ENCODE results near the gene GDPGP1.

DNA sequence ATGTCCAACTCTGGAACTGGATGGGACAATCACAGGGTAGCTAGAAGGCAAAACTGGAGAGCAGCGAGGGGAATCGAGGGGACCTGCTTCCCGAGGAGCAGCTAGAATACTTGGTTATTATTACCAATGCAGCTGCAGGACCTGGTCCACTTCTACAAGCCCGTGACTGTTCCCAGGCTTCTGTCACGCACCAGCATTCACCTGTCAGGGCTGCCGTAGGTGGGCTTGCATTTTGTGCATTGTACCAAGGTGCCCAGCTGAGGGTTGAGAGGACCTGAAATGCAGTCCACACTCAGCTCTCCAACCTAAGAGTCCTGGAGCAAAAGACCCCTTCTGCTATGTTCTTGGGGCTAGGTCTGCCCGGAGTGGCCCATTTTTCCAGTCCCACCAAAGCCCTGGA lies 30.5 kb upstream of the GDPGP1 start:
- TF ChIP-seq, protein P1, sequence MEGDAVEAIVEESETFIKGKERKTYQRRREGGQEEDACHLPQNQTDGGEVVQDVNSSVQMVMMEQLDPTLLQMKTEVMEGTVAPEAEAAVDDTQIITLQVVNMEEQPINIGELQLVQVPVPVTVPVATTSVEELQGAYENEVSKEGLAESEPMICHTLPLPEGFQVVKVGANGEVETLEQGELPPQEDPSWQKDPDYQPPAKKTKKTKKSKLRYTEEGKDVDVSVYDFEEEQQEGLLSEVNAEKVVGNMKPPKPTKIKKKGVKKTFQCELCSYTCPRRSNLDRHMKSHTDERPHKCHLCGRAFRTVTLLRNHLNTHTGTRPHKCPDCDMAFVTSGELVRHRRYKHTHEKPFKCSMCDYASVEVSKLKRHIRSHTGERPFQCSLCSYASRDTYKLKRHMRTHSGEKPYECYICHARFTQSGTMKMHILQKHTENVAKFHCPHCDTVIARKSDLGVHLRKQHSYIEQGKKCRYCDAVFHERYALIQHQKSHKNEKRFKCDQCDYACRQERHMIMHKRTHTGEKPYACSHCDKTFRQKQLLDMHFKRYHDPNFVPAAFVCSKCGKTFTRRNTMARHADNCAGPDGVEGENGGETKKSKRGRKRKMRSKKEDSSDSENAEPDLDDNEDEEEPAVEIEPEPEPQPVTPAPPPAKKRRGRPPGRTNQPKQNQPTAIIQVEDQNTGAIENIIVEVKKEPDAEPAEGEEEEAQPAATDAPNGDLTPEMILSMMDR (IDR thresholded peaks at IDR 0.05 in 2 of 3, conservative IDR thresholded peaks at IDR 0.05 in 1 of 3; ENCODE audit: control insufficient read depth in 2 of 3, extremely low read depth in 1 of 3, insufficient read depth in 1 of 3, low read depth in 3 of 3, low read length in 3 of 3), result no peak
- TF ChIP-seq, protein P2, sequence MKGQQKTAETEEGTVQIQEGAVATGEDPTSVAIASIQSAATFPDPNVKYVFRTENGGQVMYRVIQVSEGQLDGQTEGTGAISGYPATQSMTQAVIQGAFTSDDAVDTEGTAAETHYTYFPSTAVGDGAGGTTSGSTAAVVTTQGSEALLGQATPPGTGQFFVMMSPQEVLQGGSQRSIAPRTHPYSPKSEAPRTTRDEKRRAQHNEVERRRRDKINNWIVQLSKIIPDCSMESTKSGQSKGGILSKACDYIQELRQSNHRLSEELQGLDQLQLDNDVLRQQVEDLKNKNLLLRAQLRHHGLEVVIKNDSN (IDR thresholded peaks at IDR 0.05; ENCODE audit: borderline replicate concordance, extremely low read length, insufficient read depth, low read depth, low read length), result no peak
- no peak for TF ChIP-seq HDAC6 (IDR thresholded peaks at IDR 0.05; ENCODE audit: unreplicated experiment)
- no peak for TF ChIP-seq TCF7 (IDR thresholded peaks at IDR 0.05; ENCODE audit: borderline replicate concordance)
- no peak for TF ChIP-seq EZH2 (IDR thresholded peaks at IDR 0.05; ENCODE audit: borderline replicate concordance, control insufficient read depth, low read depth, low read length)
- TF ChIP-seq KDM1A (IDR thresholded peaks at IDR 0.05; ENCODE audit: borderline replicate concordance), result no peak
